Neural progenitor cell (in vitro differentiated cells): ENCODE results near the gene ZNF276. TPM values are rescaled to one million over a fixed set of nuclear protein-coding genes. Genes with fewer than 3 reads are reported as not detected.

Experiments
- DNase-seq: peaks from one replicate; pipeline ENCODE4 v3.0.0-alpha.2; 2016; ENCODE audit warnings: low spot score
- H2AFZ ChIP-seq: fragments of 200-600 bp; sonication (generic); replicated peaks from 2 replicates; pipeline ENCODE4 v1.6.1; 2016; ENCODE audit warnings: antibody characterized with exemption
- H3F3A ChIP-seq: fragments of 200-600 bp; sonication (generic); 2 replicates; pipeline ENCODE4 v1.6.1; 2016; ENCODE audit warnings: antibody characterized with exemption, low read depth
- H3K27ac ChIP-seq: fragments of 200-600 bp; sonication (generic); 2 replicates; pipeline ENCODE4 v1.5.1; 2016; ENCODE audit warnings: mild to moderate bottlenecking
- H3K27me3 ChIP-seq: fragments of 200-600 bp; sonication (generic); 2 replicates; pipeline ENCODE4 v1.6.1; 2016; ENCODE audit warnings: mild to moderate bottlenecking, moderate library complexity
- H3K36me3 ChIP-seq: fragments of 200-600 bp; sonication (generic); 2 replicates; pipeline ENCODE4 v1.5.1; 2016
- H3K4me1 ChIP-seq: fragments of 200-600 bp; sonication (generic); 2 replicates; pipeline ENCODE4 v1.6.1; 2016; ENCODE audit warnings: mixed run types
- H3K4me2 ChIP-seq: fragments of 200-600 bp; sonication (generic); 2 replicates; pipeline ENCODE4 v1.6.1; 2016
- H3K4me3 ChIP-seq: fragments of 200-600 bp; sonication (generic); 2 replicates; pipeline ENCODE4 v1.5.1; 2016
- H3K79me2 ChIP-seq: fragments of 200-600 bp; sonication (generic); 2 replicates; pipeline ENCODE4 v1.6.1; 2016; ENCODE audit warnings: low read depth
- H3K9ac ChIP-seq: fragments of 200-600 bp; sonication (generic); 2 replicates; pipeline ENCODE4 v1.6.1; 2016
- H3K9me3 ChIP-seq: fragments of 200-600 bp; sonication (generic); 2 replicates; pipeline ENCODE4 v1.5.1; 2016; ENCODE audit warnings: low read depth
- H4K20me1 ChIP-seq: fragments of 200-600 bp; sonication (generic); 2 replicates; pipeline ENCODE4 v1.6.1; 2016; ENCODE audit warnings: low read depth
- H3K27ac Mint-ChIP-seq: 3 replicates; pipeline ENCODE4 v1.8.0; 2021; ENCODE audit warnings: mixed read lengths
- H3K27me3 Mint-ChIP-seq: 2 replicates; pipeline ENCODE4 v1.8.0; 2022; ENCODE audit warnings: low read depth, mild to moderate bottlenecking, inconsistent platforms, moderate library complexity, mixed read lengths; ENCODE audit not compliant: insufficient read depth
- H3K36me3 Mint-ChIP-seq: 3 replicates; pipeline ENCODE4 v1.8.0; 2021; ENCODE audit warnings: mixed read lengths
- H3K4me1 Mint-ChIP-seq: 3 replicates; pipeline ENCODE4 v1.8.0; 2021; ENCODE audit warnings: mixed read lengths
- H3K4me3 Mint-ChIP-seq: 3 replicates; pipeline ENCODE4 v1.8.0; 2021; ENCODE audit warnings: mild to moderate bottlenecking, moderate library complexity, mixed read lengths
- H3K9me3 Mint-ChIP-seq: 3 replicates; pipeline ENCODE4 v1.8.0; 2020; ENCODE audit warnings: mixed read lengths
- EZH2 ChIP-seq: fragments of 200-600 bp; sonication (generic); IDR thresholded peaks from 2 replicates; pipeline ENCODE4 v1.6.1; 2017; ENCODE audit warnings: antibody characterized with exemption, mild to moderate bottlenecking, moderate library complexity
- EZH2phosphoT487 ChIP-seq: fragments of 200-600 bp; sonication (generic); IDR thresholded peaks from 2 replicates; pipeline ENCODE4 v1.6.1; 2017; ENCODE audit warnings: antibody characterized with exemption
- total RNA-seq: library from RNA; depleted of rRNA; stranded (reverse); fragments of >200 nt; gene quantifications from 2 replicates; pipeline ENCODE4 v1.2.3, GENCODE V29; 2015; ENCODE audit warnings: low replicate concordance
- TF ChIP-seq, protein P1 (sequence below): fragments of 200-600 bp; sonication (generic); IDR thresholded peaks from 2 replicates; pipeline ENCODE4 v1.5.1; 2017; ENCODE audit warnings: antibody characterized with exemption, mild to moderate bottlenecking

ZNF276 gene
- total RNA-seq, 1 donor from 2014 or later, result 8.4 TPM

DNA sequence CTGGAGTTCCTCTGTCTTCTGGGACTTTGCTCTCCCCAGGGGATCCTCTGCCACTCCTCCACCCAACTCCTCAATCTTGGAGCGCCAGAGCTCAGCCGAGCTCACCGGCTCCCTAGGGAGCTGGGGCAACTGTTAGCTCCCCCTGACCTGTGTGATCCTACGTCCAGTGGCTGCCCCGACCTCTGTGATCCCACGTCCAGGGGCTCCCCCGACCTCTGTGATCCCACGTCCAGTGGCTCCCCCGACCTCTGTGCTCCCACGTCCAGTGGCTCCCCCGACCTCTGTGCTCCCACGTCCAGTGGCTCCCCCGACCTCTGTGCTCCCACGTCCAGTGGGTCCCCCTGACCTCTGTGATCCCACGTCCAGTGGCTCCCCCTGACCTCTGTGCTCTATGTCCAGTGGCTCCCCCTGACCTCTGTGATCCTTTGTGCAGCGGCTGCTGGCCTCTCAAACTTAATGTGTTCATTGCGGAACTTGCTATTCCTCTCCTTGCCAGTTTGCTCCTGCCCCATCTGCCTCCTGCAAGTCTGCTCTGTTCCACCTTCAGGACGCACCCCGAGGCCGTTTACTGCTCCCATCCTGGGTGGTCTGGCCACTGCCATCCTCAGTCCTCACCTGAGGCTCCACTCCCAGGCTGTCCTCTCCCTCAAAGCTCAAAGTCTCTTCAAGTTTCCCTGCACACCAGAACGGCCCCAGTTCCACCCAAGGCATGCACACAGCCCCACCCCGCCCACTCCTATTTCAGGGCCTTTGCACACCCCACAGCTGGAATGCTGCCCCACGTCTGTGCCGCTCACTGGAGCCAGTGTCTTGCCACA lies 3.4 kb upstream of the ZNF276 start:
- Histone ChIP-seq H3K4me3 (no peak overlapping the region), H3F3A (peaks cover 29% of the 10 kb centered on the region), H3K27me3 (peaks cover 32% of the 10 kb centered on the region), H3K27ac (no peak overlapping the region), H3K36me3 (no peaks in the 10 kb centered on the region), H2AFZ (no peak overlapping the region), H3K9me3 (no peaks in the 10 kb centered on the region), H3K79me2 (no peaks in the 10 kb centered on the region), H4K20me1 (peaks cover 15% of the 10 kb centered on the region), H3K9ac (no peak overlapping the region), H3K4me1 (peaks cover 9% of the 10 kb centered on the region), H3K4me2 (no peak overlapping the region)
- H3K27me3 Mint-ChIP-seq, result peaks cover 19% of the 10 kb centered on the region
- no peak for TF ChIP-seq EZH2
- TF ChIP-seq EZH2phosphoT487, result no peak
- TF ChIP-seq, protein P1, sequence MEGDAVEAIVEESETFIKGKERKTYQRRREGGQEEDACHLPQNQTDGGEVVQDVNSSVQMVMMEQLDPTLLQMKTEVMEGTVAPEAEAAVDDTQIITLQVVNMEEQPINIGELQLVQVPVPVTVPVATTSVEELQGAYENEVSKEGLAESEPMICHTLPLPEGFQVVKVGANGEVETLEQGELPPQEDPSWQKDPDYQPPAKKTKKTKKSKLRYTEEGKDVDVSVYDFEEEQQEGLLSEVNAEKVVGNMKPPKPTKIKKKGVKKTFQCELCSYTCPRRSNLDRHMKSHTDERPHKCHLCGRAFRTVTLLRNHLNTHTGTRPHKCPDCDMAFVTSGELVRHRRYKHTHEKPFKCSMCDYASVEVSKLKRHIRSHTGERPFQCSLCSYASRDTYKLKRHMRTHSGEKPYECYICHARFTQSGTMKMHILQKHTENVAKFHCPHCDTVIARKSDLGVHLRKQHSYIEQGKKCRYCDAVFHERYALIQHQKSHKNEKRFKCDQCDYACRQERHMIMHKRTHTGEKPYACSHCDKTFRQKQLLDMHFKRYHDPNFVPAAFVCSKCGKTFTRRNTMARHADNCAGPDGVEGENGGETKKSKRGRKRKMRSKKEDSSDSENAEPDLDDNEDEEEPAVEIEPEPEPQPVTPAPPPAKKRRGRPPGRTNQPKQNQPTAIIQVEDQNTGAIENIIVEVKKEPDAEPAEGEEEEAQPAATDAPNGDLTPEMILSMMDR, result no peak
- H3K36me3 Mint-ChIP-seq, result peaks cover 6% of the 10 kb centered on the region
- DNase-seq, result no peak
- H3K9me3 Mint-ChIP-seq, result no peaks in the 10 kb centered on the region
- no peak overlapping the region for H3K27ac Mint-ChIP-seq
- peaks cover 21% of the 10 kb centered on the region for H3K4me1 Mint-ChIP-seq
- H3K4me3 Mint-ChIP-seq, result peak overlapping the region; percentile 71

DNA sequence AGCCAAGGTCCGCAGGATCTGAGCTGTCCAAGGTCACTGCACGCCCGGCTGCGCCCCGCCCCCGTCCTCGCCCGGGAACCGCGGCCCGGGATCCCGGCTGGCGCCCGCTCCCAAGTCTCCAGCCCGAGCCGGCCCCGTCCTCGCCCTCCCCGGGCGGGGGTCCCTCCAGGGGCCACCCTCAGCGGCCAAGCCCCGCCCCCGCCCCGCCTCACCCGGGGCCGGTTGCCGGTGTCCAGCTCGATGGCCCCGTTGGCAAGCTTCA lies 855 bp upstream of the ZNF276 start:
- Mint-ChIP-seq H3K36me3 (peaks cover 11% of the 10 kb centered on the region), H3K4me1 (peaks cover 25% of the 10 kb centered on the region), H3K27me3 (peaks cover 18% of the 10 kb centered on the region), H3K27ac (no peak overlapping the region), H3K9me3 (no peaks in the 10 kb centered on the region), H3K4me3 (peak overlapping the region; percentile 91)
- Histone ChIP-seq H3K27ac (no peak overlapping the region), H4K20me1 (peaks cover 31% of the 10 kb centered on the region), H3K9me3 (no peaks in the 10 kb centered on the region), H3K9ac (peak overlapping the region; percentile 36), H2AFZ (peak overlapping the region; percentile 93), H3K4me3 (peak overlapping the region; percentile 97), H3K79me2 (no peaks in the 10 kb centered on the region), H3K27me3 (peaks cover 44% of the 10 kb centered on the region), H3F3A (peaks cover 29% of the 10 kb centered on the region), H3K4me1 (peaks cover 9% of the 10 kb centered on the region), H3K36me3 (no peaks in the 10 kb centered on the region), H3K4me2 (peak overlapping the region; percentile 100)
- DNase-seq, result peak; percentile 81
- TF ChIP-seq EZH2, result no peak

DNA sequence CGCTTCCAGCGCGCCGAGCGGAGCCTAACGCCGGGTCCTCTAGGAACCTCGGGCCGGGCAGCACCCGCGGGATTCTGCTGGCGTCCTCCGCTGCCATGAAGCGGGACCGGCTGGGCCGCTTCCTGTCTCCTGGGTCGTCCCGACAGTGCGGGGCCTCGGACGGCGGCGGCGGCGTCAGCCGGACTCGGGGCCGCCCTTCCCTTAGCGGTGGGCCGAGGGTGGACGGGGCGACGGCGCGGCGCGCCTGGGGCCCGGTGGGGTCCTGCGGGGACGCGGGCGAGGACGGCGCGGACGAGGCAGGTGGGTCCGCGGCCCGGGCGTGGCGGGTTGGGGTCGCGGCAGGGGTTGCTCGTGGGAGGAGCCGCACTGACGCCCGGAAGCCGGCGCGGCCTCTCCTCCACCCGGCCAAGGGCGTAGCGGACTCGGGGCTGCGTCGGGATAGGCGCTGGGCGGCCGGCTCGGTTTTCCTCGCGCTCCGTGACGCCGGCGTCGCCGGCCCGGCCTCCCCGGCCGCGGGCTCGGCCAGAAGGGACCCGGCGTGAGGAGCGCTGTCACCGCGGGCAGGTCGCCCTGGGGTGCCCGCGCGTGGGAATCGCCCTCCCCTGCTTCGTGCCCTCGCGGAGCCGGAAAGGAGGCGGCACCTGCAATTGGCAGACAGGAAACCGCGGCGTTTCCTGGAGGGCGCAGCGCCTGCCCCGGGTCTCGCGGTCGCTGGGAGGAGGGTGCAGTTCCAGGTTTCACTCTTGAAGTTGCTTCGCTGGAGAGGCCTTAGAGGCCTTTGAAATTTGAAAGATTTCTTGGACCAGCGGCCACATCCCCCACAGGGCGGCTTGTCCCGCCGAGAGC lies 432 bp downstream of the ZNF276 start:
- no peaks in the 10 kb centered on the region for H3K9me3 ChIP-seq
- Mint-ChIP-seq H3K27ac (no peak overlapping the region), H3K36me3 (peaks cover 11% of the 10 kb centered on the region), H3K4me3 (peak overlapping the region; percentile 81), H3K27me3 (peaks cover 16% of the 10 kb centered on the region), H3K4me1 (peaks cover 25% of the 10 kb centered on the region), H3K9me3 (no peaks in the 10 kb centered on the region)
- H3K9ac ChIP-seq, result no peak overlapping the region
- no peak overlapping the region for H3K27ac ChIP-seq
- peak; percentile 62 for DNase-seq
- TF ChIP-seq EZH2phosphoT487 (no peak), EZH2 (no peak)
- TF ChIP-seq, protein P1, result no peak
- H3K4me2 ChIP-seq, result peak overlapping the region; percentile 100
- peak overlapping the region; percentile 15 for H2AFZ ChIP-seq
- peaks cover 44% of the 10 kb centered on the region for H3K27me3 ChIP-seq
- peaks cover 31% of the 10 kb centered on the region for H4K20me1 ChIP-seq
- no peaks in the 10 kb centered on the region for H3K36me3 ChIP-seq
- H3K4me3 ChIP-seq, result peak overlapping the region; percentile 97
- H3K79me2 ChIP-seq, result no peaks in the 10 kb centered on the region
- H3F3A ChIP-seq, result peaks cover 29% of the 10 kb centered on the region
- peaks cover 9% of the 10 kb centered on the region for H3K4me1 ChIP-seq
